Ishikawa (cell line): ENCODE results near the gene SLC2A2.

Experiments
- CEBPB ChIP-seq: IDR thresholded peaks from 2 replicates; pipeline ENCODE4 v1.6.1; 2012
- CREB1 ChIP-seq: IDR thresholded peaks from 2 replicates; pipeline ENCODE4 v1.6.1; 2012; ENCODE audit warnings: low read depth
- EGR1 ChIP-seq: IDR thresholded peaks from 2 replicates; pipeline ENCODE4 v1.6.1; 2012
- EP300 ChIP-seq: IDR thresholded peaks from 2 replicates; pipeline ENCODE4 v1.6.1; 2012; ENCODE audit warnings: borderline replicate concordance
- FOXM1 ChIP-seq: IDR thresholded peaks from 2 replicates; pipeline ENCODE4 v1.6.1; 2012; ENCODE audit warnings: low read depth, borderline replicate concordance
- MAX ChIP-seq: IDR thresholded peaks from 2 replicates; pipeline ENCODE4 v1.6.1; 2012
- NFIC ChIP-seq: IDR thresholded peaks from 2 replicates; pipeline ENCODE4 v1.6.1; 2012
- RAD21 ChIP-seq: IDR thresholded peaks from 2 replicates; pipeline ENCODE4 v1.6.1; 2012; ENCODE audit warnings: low read depth
- REST ChIP-seq: IDR thresholded peaks from 2 replicates; pipeline ENCODE4 v1.6.1; 2012; ENCODE audit warnings: low read depth, mild to moderate bottlenecking
- TAF1 ChIP-seq: IDR thresholded peaks from 2 replicates; pipeline ENCODE4 v1.6.1; 2012; ENCODE audit warnings: low read depth, mild to moderate bottlenecking
- TCF12 ChIP-seq: IDR thresholded peaks from 2 replicates; pipeline ENCODE4 v1.6.1; 2012; ENCODE audit warnings: low read depth
- TEAD4 ChIP-seq: IDR thresholded peaks from 2 replicates; pipeline ENCODE4 v1.6.1; 2012
- USF1 ChIP-seq: IDR thresholded peaks from 2 replicates; pipeline ENCODE4 v1.6.1; 2012
- YY1 ChIP-seq: IDR thresholded peaks from 2 replicates; pipeline ENCODE4 v1.6.1; 2012; ENCODE audit warnings: low read depth
- ZBTB7A ChIP-seq: IDR thresholded peaks from 2 replicates; pipeline ENCODE4 v1.6.1; 2012; ENCODE audit warnings: low read depth

Gene SLC2A2

GRCh38 chr3:170975283-170976189, 51.0 kb downstream of the SLC2A2 start:
- TF ChIP-seq REST (no peak), TEAD4 (no peak), CEBPB (no peak), USF1 (no peak), NFIC (no peak), EP300 (no peak), RAD21 (no peak), ZBTB7A (no peak), CREB1 (no peak), MAX (no peak), FOXM1 (no peak), TAF1 (no peak), TCF12 (no peak), EGR1 (no peak), YY1 (no peak)

GRCh38 chr3:170974872-170975271, 51.6 kb downstream of the SLC2A2 start:
- TF ChIP-seq MAX (no peak), TCF12 (no peak), CREB1 (no peak), TEAD4 (no peak), EP300 (no peak), REST (no peak)

- TF ChIP-seq TCF12 (no peak), EGR1 (no peak), NFIC (no peak), REST (no peak), CEBPB (no peak), MAX (no peak), EP300 (no peak), CREB1 (no peak), TAF1 (no peak), YY1 (no peak), RAD21 (no peak), TEAD4 (no peak), FOXM1 (no peak), USF1 (no peak), ZBTB7A (no peak)
Observed at GRCh38 chr3:170967126-170967525, 59.4 kb downstream of the SLC2A2 start.

- no peak for TF ChIP-seq MAX
- TF ChIP-seq EGR1, result no peak
- no peak for TF ChIP-seq RAD21
- TF ChIP-seq CREB1, result no peak
- TF ChIP-seq NFIC, result no peak
- no peak for TF ChIP-seq USF1
- no peak for TF ChIP-seq TCF12
- no peak for TF ChIP-seq TEAD4
- no peak for TF ChIP-seq CEBPB
- no peak for TF ChIP-seq TAF1
- TF ChIP-seq YY1, result no peak
Observed at GRCh38 chr3:170966495-170966894, 60.0 kb downstream of the SLC2A2 start.
